ENCODE measurements around the gene ME2. TPM values are rescaled to one million over a fixed set of nuclear protein-coding genes. Genes with fewer than 3 reads are reported as not detected.
A peak's percentile ranks its signal among the peaks of the same experiment; 100 is the strongest.

The ME2 gene
- total and polyA plus RNA-seq, 2 donors (not counting 1 experiment from before 2014, with no cell fraction given) = 28.4 to 57.8 TPM

DNA sequence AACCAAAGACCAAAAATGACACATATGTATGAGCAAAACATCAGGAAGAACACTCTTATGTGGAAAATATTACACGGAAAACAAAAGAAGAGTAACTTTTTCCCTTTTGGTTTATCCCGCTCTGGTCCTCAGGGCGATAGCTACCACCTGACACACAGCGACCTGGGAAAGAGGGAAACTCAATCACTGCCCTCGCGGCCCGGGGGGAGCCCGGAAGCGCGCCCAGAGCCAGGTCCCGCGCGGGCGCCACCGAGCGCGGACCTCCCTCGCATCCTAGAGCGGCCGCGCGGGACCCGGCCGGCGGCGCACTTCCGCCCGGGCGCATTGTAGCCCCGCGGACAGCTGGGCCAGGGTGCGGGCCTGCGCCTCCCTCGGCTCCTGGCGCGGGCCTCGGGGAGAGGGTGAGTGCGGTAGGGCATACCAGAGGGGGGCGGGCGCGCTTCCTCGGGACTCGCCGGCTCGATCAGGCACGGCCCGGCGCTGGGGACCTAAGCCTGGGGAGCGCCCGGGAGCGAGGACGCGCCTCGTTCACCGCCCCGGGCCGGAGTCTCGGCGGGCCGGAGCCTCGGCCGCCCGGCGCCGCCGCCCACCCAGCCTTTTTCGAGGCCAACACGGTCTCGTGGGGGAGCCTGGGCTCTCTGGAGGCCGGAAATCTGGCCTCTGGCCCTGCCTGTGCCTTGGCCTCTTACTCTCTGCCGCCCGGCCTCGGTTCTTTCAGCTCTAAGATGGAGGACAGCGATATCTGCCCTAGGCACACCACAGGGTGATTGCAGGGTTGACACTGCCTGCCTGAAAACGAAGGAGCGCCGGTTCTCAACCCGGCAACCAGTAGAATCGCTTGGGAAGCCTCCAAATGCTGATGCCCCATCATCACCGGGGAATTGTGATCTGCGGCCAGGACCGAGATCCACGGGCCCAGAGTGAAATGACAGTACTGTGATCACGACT lies 89.1 kb downstream of the ME2 start, which contains the start of gene ELAC1:
ELAC1 (plus strand) TSS at position 327 of the 948 bp plus-strand sequence. CDS start 6,365 bp downstream, outside the sequence.
- Histone ChIP-seq H3K79me2 (ENCODE audit: control insufficient read depth, insufficient read depth, low read length) (peaks cover 7% of the 10 kb centered on the region), H3K27me3 (replicated peaks in 1 of 4; ENCODE audit: control extremely low read depth in 1 of 4, control insufficient read depth in 3 of 4, insufficient read depth in 4 of 4, low read length in 3 of 4) (no peaks in the 10 kb centered on the region), H3K4me1 (ENCODE audit: control insufficient read depth in 2 of 2, insufficient read depth in 2 of 2, low read length in 2 of 2) (peaks cover 9 to 14% of the 10 kb centered on the region in 2 donors), H3K4me2 (replicated peaks; ENCODE audit: low read depth, low read length, poor library complexity, severe bottlenecking) (peak within 1 kb of the TSS; percentile 85), H3K9ac (ENCODE audit: low read length) (peak within 1 kb of the TSS; percentile 97), H4K20me1 (ENCODE audit: control insufficient read depth, insufficient read depth, low read length, poor library complexity, severe bottlenecking) (no peaks in the 10 kb centered on the region), H3K4me3 (ENCODE audit: control extremely low read depth in 1 of 5, extremely low read depth in 1 of 5, insufficient read depth in 1 of 5, low read depth in 2 of 5, low read length in 4 of 5) (peak within 1 kb of the TSS; percentile 65 to 90 (median 82)), H3K27ac (ENCODE audit: low read length in 2 of 2) (peak within 1 kb of the TSS; percentile 80 to 95), H3K9me3 (ENCODE audit: control extremely low read depth in 1 of 3, control insufficient read depth in 2 of 3, insufficient read depth in 1 of 3, low read length in 2 of 3) (peaks cover 0 to 6% (median 4%) of the 10 kb centered on the region in 3 donors), H2AFZ (ENCODE audit: insufficient read depth, low read depth, low read length, poor library complexity, severe bottlenecking) (peak within 1 kb of the TSS; percentile 84), H3K36me3 (replicated peaks in 1 of 2; ENCODE audit: control extremely low read depth in 1 of 2, control insufficient read depth in 1 of 2, extremely low read depth in 1 of 2, insufficient read depth in 2 of 2, low read length in 1 of 2) (no peaks in the 10 kb centered on the region)
- ChIA-PET CTCF (interaction anchor here (1.1 to 1.3 kb wide), 2 partner anchors 10 to 62 kb away, joined by 3 to 4 read pairs; partner anchors contain the start of gene SMAD4), POLR2A (interaction anchor here (0.6 to 2.1 kb wide), 8 partner anchors 10 to 229 kb away, joined by 3 to 18 read pairs (median 3); partner anchors contain the start of genes ME2, MEX3C and SMAD4)
- Mint-ChIP-seq H3K9me3 (ENCODE audit: insufficient read depth) (peaks cover 5% of the 10 kb centered on the region), H3K4me1 (peaks cover 20% of the 10 kb centered on the region), H3K27ac (peak within 1 kb of the TSS; percentile 92), H3K4me3 (peak within 1 kb of the TSS; percentile 93), H3K27me3 (no peaks in the 10 kb centered on the region)
- intact Hi-C loops (cut with micrococcal nuclease) = loop anchor here (1.0 to 5.0 kb wide), 4 partner anchors 62 to 229 kb away; partner anchors contain the start of genes ME2, MEX3C, MRO and SMAD4
- WGBS (ENCODE audit: insufficient coverage) = under 1% methylated on average over 84 of the region's 84 CpGs
- ATAC-seq (ENCODE audit: low read depth) = peak; percentile 95
- TF ChIP-seq, protein P1, sequence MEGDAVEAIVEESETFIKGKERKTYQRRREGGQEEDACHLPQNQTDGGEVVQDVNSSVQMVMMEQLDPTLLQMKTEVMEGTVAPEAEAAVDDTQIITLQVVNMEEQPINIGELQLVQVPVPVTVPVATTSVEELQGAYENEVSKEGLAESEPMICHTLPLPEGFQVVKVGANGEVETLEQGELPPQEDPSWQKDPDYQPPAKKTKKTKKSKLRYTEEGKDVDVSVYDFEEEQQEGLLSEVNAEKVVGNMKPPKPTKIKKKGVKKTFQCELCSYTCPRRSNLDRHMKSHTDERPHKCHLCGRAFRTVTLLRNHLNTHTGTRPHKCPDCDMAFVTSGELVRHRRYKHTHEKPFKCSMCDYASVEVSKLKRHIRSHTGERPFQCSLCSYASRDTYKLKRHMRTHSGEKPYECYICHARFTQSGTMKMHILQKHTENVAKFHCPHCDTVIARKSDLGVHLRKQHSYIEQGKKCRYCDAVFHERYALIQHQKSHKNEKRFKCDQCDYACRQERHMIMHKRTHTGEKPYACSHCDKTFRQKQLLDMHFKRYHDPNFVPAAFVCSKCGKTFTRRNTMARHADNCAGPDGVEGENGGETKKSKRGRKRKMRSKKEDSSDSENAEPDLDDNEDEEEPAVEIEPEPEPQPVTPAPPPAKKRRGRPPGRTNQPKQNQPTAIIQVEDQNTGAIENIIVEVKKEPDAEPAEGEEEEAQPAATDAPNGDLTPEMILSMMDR (IDR thresholded peaks at IDR 0.05) = no peak
- TF ChIP-seq EZH2 (IDR thresholded peaks at IDR 0.05; ENCODE audit: borderline replicate concordance, insufficient read depth, low read depth, low read length, poor library complexity, severe bottlenecking) = no peak
- DNase-seq = peak; percentile 86

All from B cell (primary cell).